Limb (tissue), 2 donors: ENCODE measurements around the gene ZNF25.
A peak's percentile ranks its signal among the peaks of the same experiment; 100 is the strongest.
"Not testable (repeated sequence)": the region's sequence is repeated elsewhere in the genome, so short reads cannot be mapped to it uniquely, and the experiment has no call there.

Experiments used
- DNase-seq, 2 donors: peaks; one replicate each; pipeline ENCODE4 v3.0.0-alpha.2; 2016; ENCODE audit errors: extremely low spot score in 2 of 2

The ZNF25 gene

DNA sequence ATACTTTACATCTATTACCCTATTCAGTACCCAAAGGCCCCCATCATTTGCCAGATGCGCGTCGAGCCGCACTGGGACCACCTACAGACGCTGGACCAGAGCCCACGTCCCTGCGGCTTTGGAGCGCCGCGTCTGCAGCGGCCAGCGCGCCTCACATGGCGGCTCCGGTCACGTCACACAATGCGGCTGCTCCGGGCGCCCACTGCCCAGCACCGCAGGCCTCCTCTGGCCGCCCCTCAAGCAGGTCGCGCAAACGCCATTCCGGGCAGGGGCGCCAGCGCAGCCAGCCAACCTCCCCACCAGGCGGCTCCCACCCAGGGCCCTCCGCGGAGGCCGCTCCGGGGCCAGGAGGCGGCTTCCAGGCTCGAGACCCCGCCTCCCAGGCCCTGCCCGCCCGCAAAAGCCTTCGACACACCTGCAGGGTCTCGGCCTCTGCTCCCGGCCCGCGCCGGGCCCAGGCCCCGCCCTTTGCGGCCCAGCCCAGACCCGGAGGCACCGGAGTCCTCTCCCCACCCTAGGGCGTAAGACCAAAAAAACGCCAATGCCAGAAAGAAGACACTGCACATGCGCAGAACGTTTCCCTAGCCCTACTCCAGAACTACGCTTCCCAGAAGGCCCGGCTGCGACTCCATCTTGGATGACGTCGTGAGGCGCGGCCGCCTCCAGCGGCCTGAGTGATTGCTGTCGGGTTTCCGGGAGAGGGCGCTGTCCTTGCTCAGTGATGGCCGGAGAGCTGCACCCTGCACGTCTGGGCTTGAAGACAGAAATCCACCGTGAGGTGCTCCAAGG is at the start of gene ZNF25:
Gene ZNF25, minus strand, starts transcription at position 557 of the 789 bp plus-strand sequence. CDS start 4,925 bp downstream, outside the sequence.
- peak; percentile 98 to 99 for DNase-seq

- DNase-seq: no peak
Observed at GRCh38 chr10:38025283-38025682, 48.8 kb upstream of the ZNF25 start.

- not testable (repeated sequence) for DNase-seq
Observed at GRCh38 chr10:38019124-38019523, 42.7 kb upstream of the ZNF25 start.

DNA sequence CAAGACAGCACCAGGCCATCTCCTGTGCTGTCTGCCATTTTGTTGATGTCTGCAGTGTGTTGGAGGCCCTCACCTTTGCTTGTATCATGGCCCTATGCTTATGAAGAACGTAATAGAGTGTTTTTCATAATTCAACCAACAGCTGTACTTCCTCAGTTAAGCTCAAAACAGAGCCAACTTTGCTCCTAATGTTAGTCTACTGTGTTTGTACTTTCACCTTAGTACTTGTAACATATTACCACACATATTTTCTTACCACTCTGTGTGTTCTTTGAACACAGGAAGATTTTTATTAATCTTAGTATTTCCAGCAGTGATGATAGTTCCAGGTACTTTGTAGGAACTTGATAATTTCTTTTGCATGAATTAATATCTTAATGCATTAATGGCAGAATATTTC is 39.9 kb upstream of the ZNF25 start:
- no peak for DNase-seq

- peak; percentile 91 to 92 for DNase-seq
Observed at GRCh38 chr10:38010119-38010903, 33.9 kb upstream of the ZNF25 start, which contains the start of gene ZNF33A. ZNF33A (plus strand) TSS chr10:38010675; CDS start chr10:38012342, 1,667 bp downstream.

GRCh38 chr10:38007991-38008390 is 31.5 kb upstream of the ZNF25 start:
- DNase-seq: no peak

DNA sequence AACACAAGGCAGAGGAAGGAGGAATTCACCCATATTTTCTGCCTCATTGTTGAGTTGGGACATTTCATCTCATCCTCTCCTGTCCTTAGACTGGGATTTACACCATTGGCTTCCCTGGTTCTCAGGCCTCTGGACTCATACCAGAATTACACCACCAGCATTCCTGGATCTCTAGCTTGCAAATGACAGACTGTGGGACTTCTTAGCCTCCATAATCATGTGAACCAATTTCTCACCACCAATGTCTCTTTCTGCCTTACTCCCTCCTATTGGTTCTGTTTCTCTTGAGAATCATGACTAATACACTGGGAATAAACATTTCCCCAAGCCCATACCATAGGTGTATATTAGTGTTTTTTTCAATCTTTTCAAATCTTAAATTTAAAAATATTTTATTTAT is 31.1 kb upstream of the ZNF25 start:
- DNase-seq: no peak

- no peak for DNase-seq
Observed at GRCh38 chr10:38003588-38003987, 27.1 kb upstream of the ZNF25 start.

- DNase-seq: no peak
Observed at GRCh38 chr10:38003026-38003425, 26.6 kb upstream of the ZNF25 start.

DNA sequence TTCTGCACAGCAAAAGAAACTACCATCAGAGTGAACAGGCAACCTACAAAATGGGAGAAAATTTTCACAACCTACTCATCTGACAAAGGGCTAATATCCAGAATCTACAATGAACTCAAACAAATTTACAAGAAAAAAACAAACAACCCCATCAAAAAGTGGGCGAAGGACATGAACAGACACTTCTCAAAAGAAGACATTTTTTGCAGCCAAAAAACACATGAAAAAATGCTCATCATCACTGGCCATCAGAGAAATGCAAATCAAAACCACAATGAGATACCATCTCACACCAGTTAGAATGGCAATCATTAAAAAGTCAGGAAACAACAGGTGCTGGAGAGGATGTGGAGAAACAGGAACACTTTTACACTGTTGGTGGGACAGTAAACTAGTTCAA is 24.0 kb upstream of the ZNF25 start:
- DNase-seq: not testable (repeated sequence)

DNA sequence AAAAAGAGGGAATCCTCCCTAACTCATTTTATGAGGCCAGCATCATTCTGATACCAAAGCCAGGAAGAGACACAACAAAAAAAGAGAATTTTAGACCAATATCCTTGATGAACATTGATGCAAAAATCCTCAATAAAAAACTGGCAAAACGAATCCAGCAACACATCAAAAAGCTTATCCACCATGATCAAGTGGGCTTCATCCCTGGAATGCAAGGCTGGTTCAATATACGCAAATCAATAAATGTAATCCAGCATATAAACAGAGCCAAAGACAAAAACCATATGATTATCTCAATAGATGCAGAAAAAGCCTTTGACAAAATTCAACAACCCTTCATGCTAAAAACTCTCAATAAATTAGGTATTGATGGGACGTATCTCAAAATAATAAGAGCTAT is 22.5 kb upstream of the ZNF25 start:
- not testable (repeated sequence) for DNase-seq

- DNase-seq: no peak
Observed at GRCh38 chr10:37992083-37992482, 15.6 kb upstream of the ZNF25 start.

DNA sequence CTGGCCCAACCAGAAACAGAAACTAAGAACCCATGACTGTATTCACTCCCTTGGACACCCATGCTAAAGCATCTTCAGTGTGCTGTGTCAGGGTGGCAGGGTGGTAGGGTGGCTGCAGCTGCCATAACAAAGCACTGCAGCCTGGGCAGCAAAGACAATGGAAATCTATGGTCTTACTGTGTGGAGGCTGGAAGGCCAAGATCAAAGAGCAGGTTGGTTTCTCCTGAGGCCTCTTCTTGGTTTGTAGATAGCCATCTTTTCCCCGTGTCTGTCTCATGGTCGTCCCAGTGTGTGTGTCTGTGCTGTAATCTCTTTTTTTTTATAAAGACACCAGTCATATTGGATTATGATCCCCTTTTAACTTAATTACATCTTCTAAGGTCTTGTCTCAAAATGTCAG is 15.2 kb upstream of the ZNF25 start:
- no peak for DNase-seq

GRCh38 chr10:37976880-37977203 is 395 bp upstream of the ZNF25 start:
- no peak for DNase-seq

- DNase-seq: peak; percentile 10 to 36
Observed at GRCh38 chr10:37975401-37975991, 951 bp downstream of the ZNF25 start.

DNA sequence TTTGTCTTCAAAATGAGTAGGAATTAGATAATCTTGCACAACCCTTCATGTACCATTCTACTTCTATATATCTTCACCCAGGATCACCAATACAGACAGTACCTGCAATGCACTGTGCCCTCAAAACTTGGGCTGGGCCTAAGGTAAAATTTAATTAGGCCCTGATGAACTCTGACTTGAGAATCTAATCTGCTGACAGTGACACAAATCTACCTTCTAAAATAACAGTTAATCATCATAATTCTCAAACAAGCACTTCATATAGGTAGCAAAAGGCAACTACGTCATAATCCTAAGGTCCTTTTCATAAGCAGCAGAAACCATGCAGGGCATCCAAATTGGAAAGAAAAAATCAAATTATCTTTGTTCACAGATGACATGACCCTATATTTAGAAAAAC is 4.1 kb downstream of the ZNF25 start:
- DNase-seq: no peak

GRCh38 chr10:37965006-37965405 is 11.4 kb downstream of the ZNF25 start:
- no peak for DNase-seq

DNA sequence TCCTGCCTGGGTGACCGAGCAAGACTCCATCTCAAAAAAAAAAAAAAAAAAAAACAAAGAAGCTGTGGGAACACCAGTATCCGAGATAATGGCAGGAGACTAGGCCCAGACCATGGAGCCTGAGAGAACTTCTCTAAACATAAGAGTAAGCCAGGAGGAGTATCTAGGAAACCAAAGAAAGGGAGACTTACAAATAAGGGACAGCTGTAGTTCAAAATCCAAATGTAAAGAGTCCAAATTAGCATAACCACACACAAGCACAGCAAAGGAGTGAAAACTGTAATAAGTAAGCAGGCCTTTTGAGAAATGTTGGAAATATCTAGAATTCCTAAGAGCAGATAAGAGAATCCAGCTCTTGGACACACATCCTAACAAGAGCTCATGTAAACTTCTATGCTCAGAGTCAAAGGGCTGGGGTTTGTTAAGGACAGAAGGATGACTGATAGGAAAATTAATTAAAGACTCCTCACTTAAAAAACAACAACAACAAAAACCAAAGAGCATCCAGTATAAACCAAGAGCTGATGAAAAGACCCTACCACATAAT is 15.8 kb downstream of the ZNF25 start:
- no peak for DNase-seq

GRCh38 chr10:37957841-37958240 is 18.6 kb downstream of the ZNF25 start:
- no peak for DNase-seq

GRCh38 chr10:37952926-37953325 is 23.5 kb downstream of the ZNF25 start:
- DNase-seq: no peak

- DNase-seq: no peak
Observed at GRCh38 chr10:37952043-37952755, 24.2 kb downstream of the ZNF25 start.
